ENCODE data around the gene ADGRL3. TPM values are rescaled to one million over a fixed set of nuclear protein-coding genes. Genes with fewer than 3 reads are reported as not detected.
A peak's percentile ranks its signal among the peaks of the same experiment; 100 is the strongest.

Gene ADGRL3
- total RNA-seq, 1 donor from 2014 or later: 31.3 TPM

GRCh38 chr4:61921920-61922319 is 721.8 kb downstream of the ADGRL3 start:
- Histone ChIP-seq H3K4me3 (ENCODE audit: insufficient read depth, low read depth, low read length) (no peak overlapping the region), H4K20me1 (ENCODE audit: insufficient read depth, low read length) (no peaks in the 10 kb centered on the region), H3K4me1 (ENCODE audit: insufficient read depth, low read length) (no peaks in the 10 kb centered on the region), H3K27ac (ENCODE audit: low read depth, low read length) (no peak overlapping the region), H3K79me2 (ENCODE audit: insufficient read depth, low read length) (no peaks in the 10 kb centered on the region), H3K4me2 (ENCODE audit: low read length) (no peak overlapping the region), H2AFZ (ENCODE audit: low read depth, low read length) (no peak overlapping the region), H3K27me3 (ENCODE audit: insufficient read depth, low read length) (no peaks in the 10 kb centered on the region), H3K9me3 (ENCODE audit: insufficient read depth, low read depth, low read length) (no peaks in the 10 kb centered on the region), H3K9ac (ENCODE audit: low read length) (no peak overlapping the region), H3K36me3 (ENCODE audit: insufficient read depth, low read length) (no peaks in the 10 kb centered on the region)
- no peak for FAIRE-seq
- Mint-ChIP-seq H3K9me3 (ENCODE audit: unreplicated experiment) (no peaks in the 10 kb centered on the region), H3K4me3 (ENCODE audit: unreplicated experiment) (no peak overlapping the region), H3K27me3 (ENCODE audit: low read depth, unreplicated experiment) (no peaks in the 10 kb centered on the region), H3K27ac (ENCODE audit: unreplicated experiment) (no peak overlapping the region), H3K36me3 (ENCODE audit: low read depth, unreplicated experiment) (no peaks in the 10 kb centered on the region), H3K4me1 (ENCODE audit: low read depth, unreplicated experiment) (no peaks in the 10 kb centered on the region)
- DNase-seq (ENCODE audit: low read depth): no peak
- no peak for TF ChIP-seq CTCF (IDR thresholded peaks at IDR 0.05; ENCODE audit: insufficient read depth, low read depth, low read length)
- TF ChIP-seq EZH2 (IDR thresholded peaks at IDR 0.05; ENCODE audit: insufficient read depth, low read length): no peak

DNA sequence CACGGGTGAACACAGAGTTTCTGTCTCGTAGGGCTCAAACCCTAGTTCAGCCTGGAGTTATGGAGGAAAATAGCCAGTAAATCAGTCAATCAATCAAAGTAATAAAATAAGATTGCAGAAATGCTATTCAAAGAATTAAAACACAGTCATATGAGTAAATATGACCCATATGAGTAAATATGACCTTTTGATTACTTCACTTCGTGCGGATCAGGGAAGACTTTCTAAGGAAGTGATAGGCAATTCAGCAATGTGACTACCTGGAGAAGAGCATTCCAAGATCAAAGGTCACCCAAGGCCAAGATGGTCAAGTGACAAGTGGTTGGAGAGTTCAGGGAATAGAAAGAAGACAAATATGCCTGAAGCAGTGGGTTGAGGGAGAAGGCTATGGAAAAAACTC is 722.6 kb downstream of the ADGRL3 start:
- TF ChIP-seq CTCF (IDR thresholded peaks at IDR 0.05; ENCODE audit: insufficient read depth, low read depth, low read length): no peak
- H3K27ac ChIP-seq (ENCODE audit: low read depth, low read length): no peak overlapping the region
- no peaks in the 10 kb centered on the region for H3K27me3 ChIP-seq (ENCODE audit: insufficient read depth, low read length)
- no peaks in the 10 kb centered on the region for H4K20me1 ChIP-seq (ENCODE audit: insufficient read depth, low read length)
- no peak overlapping the region for H3K4me3 ChIP-seq (ENCODE audit: insufficient read depth, low read depth, low read length)
- no peak overlapping the region for H3K27ac Mint-ChIP-seq (ENCODE audit: unreplicated experiment)
- no peaks in the 10 kb centered on the region for H3K36me3 ChIP-seq (ENCODE audit: insufficient read depth, low read length)
- no peaks in the 10 kb centered on the region for H3K9me3 Mint-ChIP-seq (ENCODE audit: unreplicated experiment)
- H3K4me1 ChIP-seq (ENCODE audit: insufficient read depth, low read length): no peaks in the 10 kb centered on the region
- H3K4me1 Mint-ChIP-seq (ENCODE audit: low read depth, unreplicated experiment): no peaks in the 10 kb centered on the region
- no peak overlapping the region for H3K4me3 Mint-ChIP-seq (ENCODE audit: unreplicated experiment)
- H3K27me3 Mint-ChIP-seq (ENCODE audit: low read depth, unreplicated experiment): no peaks in the 10 kb centered on the region
- FAIRE-seq (no peak), DNase-seq (ENCODE audit: low read depth) (no peak)
- no peaks in the 10 kb centered on the region for H3K9me3 ChIP-seq (ENCODE audit: insufficient read depth, low read depth, low read length)
- H3K79me2 ChIP-seq (ENCODE audit: insufficient read depth, low read length): no peaks in the 10 kb centered on the region
- H3K9ac ChIP-seq (ENCODE audit: low read length): no peak overlapping the region
- H2AFZ ChIP-seq (ENCODE audit: low read depth, low read length): no peak overlapping the region
- H3K4me2 ChIP-seq (ENCODE audit: low read length): no peak overlapping the region
- H3K36me3 Mint-ChIP-seq (ENCODE audit: low read depth, unreplicated experiment): no peaks in the 10 kb centered on the region

- Histone ChIP-seq H4K20me1 (ENCODE audit: insufficient read depth, low read length) (no peaks in the 10 kb centered on the region), H3K9me3 (ENCODE audit: insufficient read depth, low read depth, low read length) (no peaks in the 10 kb centered on the region), H3K4me3 (ENCODE audit: insufficient read depth, low read depth, low read length) (no peak overlapping the region), H3K4me1 (ENCODE audit: insufficient read depth, low read length) (no peaks in the 10 kb centered on the region), H3K27ac (ENCODE audit: low read depth, low read length) (no peak overlapping the region), H3K36me3 (ENCODE audit: insufficient read depth, low read length) (no peaks in the 10 kb centered on the region), H3K79me2 (ENCODE audit: insufficient read depth, low read length) (no peaks in the 10 kb centered on the region), H2AFZ (ENCODE audit: low read depth, low read length) (no peak overlapping the region), H3K27me3 (ENCODE audit: insufficient read depth, low read length) (no peaks in the 10 kb centered on the region), H3K4me2 (ENCODE audit: low read length) (no peak overlapping the region), H3K9ac (ENCODE audit: low read length) (no peak overlapping the region)
- DNase-seq (ENCODE audit: low read depth): peak; percentile 2
- Mint-ChIP-seq H3K27me3 (ENCODE audit: low read depth, unreplicated experiment) (no peaks in the 10 kb centered on the region), H3K4me3 (ENCODE audit: unreplicated experiment) (no peak overlapping the region), H3K27ac (ENCODE audit: unreplicated experiment) (no peak overlapping the region), H3K9me3 (ENCODE audit: unreplicated experiment) (no peaks in the 10 kb centered on the region), H3K36me3 (ENCODE audit: low read depth, unreplicated experiment) (no peaks in the 10 kb centered on the region), H3K4me1 (ENCODE audit: low read depth, unreplicated experiment) (no peaks in the 10 kb centered on the region)
- FAIRE-seq: no peak
- no peak for TF ChIP-seq EZH2 (IDR thresholded peaks at IDR 0.05; ENCODE audit: insufficient read depth, low read length)
These were observed 723.1 kb downstream of the ADGRL3 start for GRCh38 chr4:61923179-61923578.
